8988T (cell line): ENCODE data around the gene NME5.

Experiments used
- DNase-seq: peaks from one replicate; pipeline ENCODE4 v3.0.0; 2011

NME5 gene

GRCh38 chr5:138129347-138129746 lies 9.9 kb downstream of the NME5 start:
- DNase-seq = no peak

DNA sequence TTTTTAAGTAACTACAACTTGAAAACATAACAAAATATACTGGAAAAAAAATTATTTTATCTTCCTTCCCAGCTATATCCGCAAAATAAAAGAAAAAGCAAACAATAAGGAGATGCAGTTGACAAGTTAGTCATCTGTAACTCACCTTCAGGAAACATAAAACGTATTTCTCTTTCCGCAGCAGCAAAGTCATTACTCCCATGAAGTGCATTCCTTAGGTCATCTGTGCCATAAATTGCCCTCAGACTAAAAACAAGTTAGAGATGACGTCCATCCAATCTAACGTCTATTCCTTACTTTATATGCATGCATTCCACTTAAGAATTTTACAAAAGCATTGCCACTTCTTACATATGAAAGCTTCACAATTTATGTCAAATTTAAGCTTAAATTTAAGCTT lies 10.9 kb downstream of the NME5 start:
- no peak for DNase-seq

DNA sequence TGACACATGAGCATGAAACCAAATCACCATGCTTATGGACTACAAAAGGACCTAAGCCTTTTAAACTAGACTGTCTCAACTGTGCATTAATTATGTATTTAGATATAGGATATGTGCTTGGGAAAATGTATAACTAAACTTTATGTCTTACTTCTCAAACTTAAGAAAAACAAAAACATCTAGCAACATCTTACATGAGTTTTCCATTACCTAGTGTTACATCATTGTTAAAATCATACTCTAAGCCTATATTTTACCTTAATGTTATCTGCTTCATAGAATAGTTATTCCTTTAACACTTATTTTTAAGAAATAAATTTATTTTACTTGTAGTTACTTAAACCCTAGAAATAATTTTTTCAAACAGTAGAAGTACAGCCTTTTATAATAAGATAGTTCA lies 24.0 kb downstream of the NME5 start:
- DNase-seq = no peak

- DNase-seq = no peak
Observed at GRCh38 chr5:138111937-138112336, 27.3 kb downstream of the NME5 start.

GRCh38 chr5:138111181-138111580 lies 28.0 kb downstream of the NME5 start:
- no peak for DNase-seq

DNA sequence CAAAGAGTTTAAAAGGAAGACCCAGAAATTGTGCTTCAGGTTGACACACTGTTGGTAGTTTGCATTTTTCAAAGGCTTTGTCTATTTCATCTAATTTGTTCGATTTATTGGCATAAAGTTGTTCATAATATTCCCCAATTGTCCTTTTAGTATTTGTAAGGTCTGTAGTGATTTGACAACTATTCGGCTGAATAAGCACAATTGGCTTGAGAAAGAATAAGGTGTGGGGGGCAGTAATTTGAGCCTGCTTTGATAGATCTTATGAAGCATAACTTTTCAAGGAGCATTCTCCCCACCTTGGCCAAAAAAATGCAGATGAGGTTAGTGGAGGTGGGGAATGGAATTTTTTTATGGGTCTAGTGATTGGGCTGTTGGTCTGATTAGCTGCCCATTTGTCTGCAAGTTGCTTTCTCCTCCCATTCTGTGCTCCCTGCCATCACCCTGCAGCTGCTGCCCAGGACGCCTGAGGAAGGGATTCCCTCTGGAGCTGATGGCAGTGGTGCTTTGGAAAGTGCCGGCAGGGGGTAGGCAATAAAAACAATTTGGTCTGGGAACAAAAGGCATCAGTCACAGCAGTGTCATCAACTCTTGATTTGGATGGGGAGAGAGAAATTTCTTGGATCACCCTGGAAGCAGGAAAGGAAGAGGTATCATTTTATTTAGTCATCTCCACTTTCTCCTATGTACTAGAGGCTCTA lies 28.8 kb downstream of the NME5 start:
- no peak for DNase-seq

DNA sequence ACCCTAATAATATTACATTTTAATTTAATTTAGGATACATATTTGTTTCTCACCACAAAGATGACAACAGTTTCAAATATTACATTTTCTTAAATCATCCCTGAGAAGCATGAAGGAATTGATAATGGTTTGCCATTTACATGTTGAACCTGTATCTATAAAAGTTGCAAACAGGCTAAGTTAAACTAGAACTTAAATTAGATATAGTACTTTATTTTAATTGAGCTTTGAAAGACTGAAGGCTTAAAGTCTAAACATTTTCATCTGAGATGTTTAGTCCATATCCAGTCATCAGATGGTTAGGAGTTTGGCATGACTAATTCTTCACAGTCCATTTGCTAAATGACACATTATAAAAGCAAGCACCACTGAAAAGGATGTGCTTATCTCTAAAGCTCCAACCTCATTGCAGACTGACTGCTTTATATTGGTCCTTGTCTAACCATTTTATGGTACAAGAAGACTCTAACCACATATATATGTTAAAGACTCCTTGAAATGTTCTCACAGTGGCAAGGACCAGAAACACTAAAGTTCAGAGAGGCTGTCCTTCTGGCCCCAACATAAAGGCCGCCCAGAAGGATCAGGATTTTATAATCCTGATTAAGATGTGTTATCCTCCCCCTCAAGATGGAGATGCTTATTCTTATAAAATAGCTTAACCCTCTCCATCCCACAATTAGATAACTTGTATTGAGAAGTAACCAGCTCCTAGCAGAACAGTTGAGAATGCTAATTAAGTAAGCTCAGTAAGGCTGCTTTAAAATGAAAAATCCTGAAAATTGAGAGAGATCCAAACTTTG lies 29.6 kb downstream of the NME5 start:
- no peak for DNase-seq

GRCh38 chr5:138107213-138107612 lies 32.0 kb downstream of the NME5 start:
- no peak for DNase-seq

DNA sequence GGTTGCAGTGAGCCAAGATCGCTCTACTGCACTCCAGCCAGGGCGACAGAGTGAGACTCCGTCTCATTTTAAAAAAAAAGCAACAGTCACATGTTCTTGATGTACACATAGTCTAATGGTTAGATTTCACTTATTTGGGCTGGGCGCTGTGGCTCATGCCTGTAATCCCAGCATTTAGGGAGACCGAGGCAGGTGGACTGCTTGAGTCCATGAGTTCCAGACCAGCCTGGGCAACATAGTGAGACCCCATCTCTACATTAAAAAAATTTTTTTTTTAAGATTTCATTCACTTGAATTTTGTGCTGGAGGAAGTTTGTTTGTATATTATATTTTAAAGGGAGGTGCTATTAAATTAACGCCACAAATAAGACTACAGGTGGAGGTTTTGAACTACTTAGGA lies 33.5 kb downstream of the NME5 start:
- DNase-seq = no peak

DNA sequence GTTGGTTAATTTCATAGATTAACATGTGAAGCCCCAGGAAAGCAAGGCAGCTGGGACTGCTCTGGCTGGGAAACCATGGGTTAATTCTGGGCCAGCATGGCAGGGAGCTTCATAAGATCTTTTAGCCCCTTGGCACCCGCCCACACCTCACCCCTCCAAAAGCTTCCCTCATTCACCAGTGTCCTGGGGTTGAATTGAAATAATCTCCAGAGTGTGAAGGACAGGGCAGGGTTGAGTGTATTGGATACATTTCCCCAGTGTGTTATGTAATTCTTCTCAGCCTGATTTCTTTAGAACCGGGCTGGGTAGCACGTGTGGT lies 36.0 kb downstream of the NME5 start:
- DNase-seq = no peak

GRCh38 chr5:138102454-138103318 lies 36.5 kb downstream of the NME5 start:
- DNase-seq = no peak

DNA sequence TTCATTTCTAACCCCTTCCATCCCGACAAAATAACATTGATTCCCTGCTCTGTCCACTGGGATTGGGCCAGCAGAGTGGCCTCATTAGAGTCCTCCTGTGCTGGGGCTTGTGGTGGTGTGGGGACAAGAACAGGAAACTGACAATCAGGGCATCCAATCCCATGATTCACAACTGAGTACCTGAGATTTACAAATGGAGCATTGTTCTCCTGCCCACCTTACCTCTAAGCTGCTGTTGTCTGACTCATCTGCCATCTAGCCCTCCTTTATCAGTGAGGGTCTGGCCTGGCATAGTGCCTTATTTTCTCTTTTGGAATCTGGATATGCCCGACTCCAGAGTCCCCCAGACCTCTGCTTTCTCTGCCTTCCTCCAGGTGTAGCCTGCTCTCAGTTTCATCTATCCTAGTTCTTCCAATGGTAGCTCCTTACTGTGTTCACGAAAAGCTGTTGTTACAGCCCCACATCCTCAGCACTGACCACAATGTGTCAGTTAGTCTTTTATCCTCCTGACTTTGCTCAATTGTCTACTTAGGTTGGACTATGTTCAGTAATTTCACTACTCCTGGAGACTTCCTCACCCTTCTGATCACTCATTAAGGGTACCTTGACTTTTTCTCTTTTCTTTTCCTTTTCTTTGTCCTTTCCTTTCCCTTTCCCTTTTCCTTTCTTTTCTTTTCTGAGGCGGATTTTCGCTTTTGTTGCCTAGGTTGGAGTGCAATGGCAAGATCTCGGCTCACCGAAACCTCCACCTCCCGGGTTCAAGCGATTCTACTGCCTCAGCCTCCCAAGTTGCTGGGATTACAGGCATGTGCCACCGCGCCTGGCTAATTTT lies 42.0 kb downstream of the NME5 start:
- no peak for DNase-seq

DNA sequence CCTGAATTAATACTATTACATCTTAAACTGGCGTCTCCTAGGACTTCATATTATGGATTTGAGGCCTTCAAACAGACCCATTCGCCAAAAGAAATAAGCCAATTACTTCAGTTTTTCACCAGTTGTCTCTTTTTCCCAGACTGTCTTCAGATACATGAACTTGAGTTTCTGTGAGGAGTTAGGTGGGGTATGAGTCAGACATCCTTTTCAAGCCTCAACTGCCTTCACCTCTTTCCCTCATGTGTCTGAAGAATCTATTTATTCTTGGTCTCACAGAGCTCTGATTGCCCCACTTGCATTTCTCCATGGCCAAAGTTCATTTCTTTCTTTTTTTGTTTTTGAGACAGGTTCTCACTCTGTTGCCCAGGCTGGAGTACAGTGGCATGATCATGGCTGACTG lies 42.9 kb downstream of the NME5 start:
- no peak for DNase-seq

GRCh38 chr5:138095100-138095907 lies 43.9 kb downstream of the NME5 start:
- DNase-seq = no peak

GRCh38 chr5:138093036-138093435 lies 46.2 kb downstream of the NME5 start:
- DNase-seq = no peak

- DNase-seq = no peak
Observed at GRCh38 chr5:138092301-138092700, 46.9 kb downstream of the NME5 start.

DNA sequence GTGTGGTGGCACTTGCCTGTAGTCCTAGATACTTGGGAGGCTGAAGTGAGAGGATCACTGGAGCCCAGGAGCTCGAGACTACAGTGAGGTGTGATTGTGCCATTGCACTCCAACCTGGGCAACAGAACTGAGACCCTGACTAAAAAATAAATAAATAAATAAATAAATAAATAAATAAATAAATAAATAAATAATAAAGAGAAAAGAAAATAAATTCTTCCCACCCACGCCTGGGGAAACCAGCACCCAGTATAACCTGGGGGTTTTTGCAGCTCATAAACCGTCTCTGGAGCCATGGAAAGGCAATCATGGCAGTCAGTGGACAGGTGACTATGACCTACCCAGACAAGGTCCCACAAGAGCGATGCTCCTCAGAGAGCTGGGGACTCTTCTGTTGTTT lies 47.5 kb downstream of the NME5 start:
- DNase-seq = no peak

- no peak for DNase-seq
Observed at GRCh38 chr5:138083702-138084101, 55.5 kb downstream of the NME5 start, which contains the start of gene WNT8A. Gene WNT8A (plus strand): TSS chr5:138084033. CDS start chr5:138084128, 95 bp downstream.

DNA sequence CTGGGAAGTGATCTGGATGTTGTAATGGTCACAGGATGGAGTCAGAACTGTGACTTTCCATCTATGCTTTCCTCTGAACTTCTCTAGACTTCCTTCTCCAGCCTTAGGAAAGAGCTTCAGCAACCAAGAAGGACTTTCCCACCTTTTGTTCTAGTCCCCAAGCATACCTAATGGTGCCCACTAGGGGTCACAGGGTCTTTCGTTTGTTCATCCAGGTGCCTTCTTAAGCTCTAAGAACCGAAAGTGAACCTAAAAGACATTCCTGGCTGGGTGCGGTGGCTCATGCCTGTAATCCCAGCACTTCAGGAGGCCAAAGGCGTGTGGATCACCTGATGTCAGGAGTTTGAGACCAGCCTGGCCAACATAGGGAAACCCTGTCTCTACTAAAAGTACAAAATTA lies 57.2 kb downstream of the NME5 start:
- no peak for DNase-seq

- DNase-seq = no peak
Observed at GRCh38 chr5:138078006-138078643, 61.1 kb downstream of the NME5 start.

- peak; percentile 54 for DNase-seq
Observed at GRCh38 chr5:138077064-138077696, 62.0 kb downstream of the NME5 start.
